Measurements from ENCODE around the gene TCTN2.

The TCTN2 gene

GRCh38 chr12:123713823-123714585, 43.1 kb downstream of the TCTN2 start:
- peaks cover 9% of the 10 kb centered on the region for H3K4me1 ChIP-seq
- no peak for TF ChIP-seq CTCF (IDR thresholded peaks at IDR 0.05)
- no peaks in the 10 kb centered on the region for H3K27me3 ChIP-seq (ENCODE audit: control insufficient read depth, insufficient read depth, low read length)
- H3K4me3 ChIP-seq (ENCODE audit: low read depth, low read length), result peak overlapping the region; percentile 67
- H3K36me3 ChIP-seq (ENCODE audit: control insufficient read depth, insufficient read depth, low read length), result no peaks in the 10 kb centered on the region
- H3K4me2 ChIP-seq (ENCODE audit: low read length), result peak overlapping the region; percentile 80
- H3K79me2 ChIP-seq, result peaks cover 6% of the 10 kb centered on the region
- H3K9me3 ChIP-seq (ENCODE audit: control insufficient read depth, low read length), result no peaks in the 10 kb centered on the region
- H3K27ac ChIP-seq, result no peak overlapping the region
- H3K9ac ChIP-seq, result no peak overlapping the region
- no peak overlapping the region for H2AFZ ChIP-seq

GRCh38 chr12:123715195-123715594, 44.3 kb downstream of the TCTN2 start:
- H3K79me2 ChIP-seq, result peaks cover 6% of the 10 kb centered on the region

GRCh38 chr12:123717350-123717749, 46.4 kb downstream of the TCTN2 start:
- H3K27ac ChIP-seq, result no peak overlapping the region
- no peak for TF ChIP-seq CTCF (IDR thresholded peaks at IDR 0.05)
- H3K27me3 ChIP-seq (ENCODE audit: control insufficient read depth, insufficient read depth, low read length), result no peaks in the 10 kb centered on the region
- no peak overlapping the region for H3K9ac ChIP-seq
- H2AFZ ChIP-seq, result no peak overlapping the region
- no peak overlapping the region for H3K4me2 ChIP-seq (ENCODE audit: low read length)
- no peaks in the 10 kb centered on the region for H3K9me3 ChIP-seq (ENCODE audit: control insufficient read depth, low read length)
- H3K36me3 ChIP-seq (ENCODE audit: control insufficient read depth, insufficient read depth, low read length), result no peaks in the 10 kb centered on the region
- H3K4me1 ChIP-seq, result peaks cover 9% of the 10 kb centered on the region
- no peak overlapping the region for H3K4me3 ChIP-seq (ENCODE audit: low read depth, low read length)
- peaks cover 3% of the 10 kb centered on the region for H3K79me2 ChIP-seq

More at GRCh38 chr12:123715195-123715594, 44.3 kb downstream of the TCTN2 start:
- no peak for TF ChIP-seq CTCF (IDR thresholded peaks at IDR 0.05)
- H3K4me2 ChIP-seq (ENCODE audit: low read length), result no peak overlapping the region
- H3K9ac ChIP-seq, result no peak overlapping the region
- no peaks in the 10 kb centered on the region for H3K27me3 ChIP-seq (ENCODE audit: control insufficient read depth, insufficient read depth, low read length)
- H2AFZ ChIP-seq, result no peak overlapping the region
- H3K36me3 ChIP-seq (ENCODE audit: control insufficient read depth, insufficient read depth, low read length), result no peaks in the 10 kb centered on the region
- H3K27ac ChIP-seq, result no peak overlapping the region
- no peaks in the 10 kb centered on the region for H3K9me3 ChIP-seq (ENCODE audit: control insufficient read depth, low read length)
- H3K4me3 ChIP-seq (ENCODE audit: low read depth, low read length), result no peak overlapping the region
- peaks cover 9% of the 10 kb centered on the region for H3K4me1 ChIP-seq

- H3K36me3 ChIP-seq (ENCODE audit: control insufficient read depth, insufficient read depth, low read length), result no peaks in the 10 kb centered on the region
- H3K4me3 ChIP-seq (ENCODE audit: low read depth, low read length), result no peak overlapping the region
- no peak overlapping the region for H3K9ac ChIP-seq
- no peak overlapping the region for H3K27ac ChIP-seq
- H3K79me2 ChIP-seq, result no peaks in the 10 kb centered on the region
- H2AFZ ChIP-seq, result no peak overlapping the region
- H3K9me3 ChIP-seq (ENCODE audit: control insufficient read depth, low read length), result no peaks in the 10 kb centered on the region
- no peaks in the 10 kb centered on the region for H3K4me1 ChIP-seq
- no peak overlapping the region for H3K4me2 ChIP-seq (ENCODE audit: low read length)
- no peaks in the 10 kb centered on the region for H3K27me3 ChIP-seq (ENCODE audit: control insufficient read depth, insufficient read depth, low read length)
- no peak for TF ChIP-seq CTCF (IDR thresholded peaks at IDR 0.05)
Measured at GRCh38 chr12:123720141-123720814, 49.4 kb downstream of the TCTN2 start.

Data from parathyroid adenoma (tissue), 2 donors.